Measurements from ENCODE around the gene IMP3. TPM values are rescaled to one million over a fixed set of nuclear protein-coding genes. Genes with fewer than 3 reads are reported as not detected.
A peak's percentile ranks its signal among the peaks of the same experiment; 100 is the strongest.

Gene IMP3
- total and polyA plus RNA-seq, 9 of the 15 experiments (the other 6 are each of a cell fraction or from before 2014, with no cell fraction given): 14.5 to 160 (median 74.4) TPM

DNA sequence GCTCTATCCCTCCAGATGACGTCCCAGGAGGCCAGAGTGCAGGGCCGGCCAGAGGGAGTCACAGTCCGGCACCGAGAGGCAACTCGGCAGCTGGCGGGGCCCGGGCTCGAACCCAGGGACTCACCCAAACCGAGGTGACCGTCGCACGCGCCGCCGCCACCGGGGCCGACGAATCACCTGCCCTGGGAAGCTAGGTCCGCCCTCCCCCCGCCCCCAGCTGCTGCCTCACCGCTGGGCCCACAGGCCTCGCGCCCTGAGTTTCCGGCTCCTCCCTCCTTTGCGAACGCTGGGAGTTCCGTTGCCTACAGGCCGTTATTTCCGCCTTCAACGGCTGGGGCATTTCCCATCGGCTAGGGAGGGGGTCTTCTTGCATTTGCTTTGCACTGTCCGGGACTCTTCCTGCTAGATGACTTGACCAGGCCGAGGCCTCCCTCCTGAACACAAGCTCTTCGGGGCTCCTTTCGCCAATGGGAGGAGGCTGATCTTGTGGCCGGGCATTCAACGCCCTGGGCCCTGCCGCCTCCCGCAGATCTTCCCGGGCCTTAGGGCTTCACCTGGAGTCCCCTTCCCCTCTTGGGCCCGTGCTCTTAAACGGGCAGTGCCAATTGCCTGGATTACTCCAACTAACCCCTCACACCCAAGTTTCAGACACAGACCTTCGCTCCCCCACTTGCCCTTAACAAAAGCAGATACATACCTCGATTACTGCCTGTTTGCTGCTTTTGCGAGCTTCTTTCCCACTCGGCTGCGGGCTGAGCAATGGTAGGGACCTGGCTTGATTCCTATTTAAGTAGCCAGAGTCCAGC lies 14.3 kb downstream of the IMP3 start, which contains the start of gene SNUPN (continued):
- peak; percentile 82; the same call in 1 of the 2 replicates for TF ChIP-seq GTF2E2 (tag; IDR thresholded peaks at IDR 0.05)
- no peak for TF ChIP-seq HIVEP1 (CRISPR knock-in tag; IDR thresholded peaks at IDR 0.05)
- TF ChIP-seq DNMT1 (IDR thresholded peaks at IDR 0.05): no peak
- peak; percentile 78 for TF ChIP-seq TBP (optimal IDR thresholded peaks at IDR 0.05; ENCODE audit: low read depth, low read length)
- no peak for TF ChIP-seq ZNF699 (CRISPR knock-in tag; IDR thresholded peaks at IDR 0.05; ENCODE audit: insufficient replicate concordance)
- no peak for TF ChIP-seq ZNF3 (CRISPR knock-in tag; IDR thresholded peaks at IDR 0.05)
- TF ChIP-seq CCAR2 (IDR thresholded peaks at IDR 0.05; ENCODE audit: low read depth, low read length): no peak
- no peak for TF ChIP-seq SMAD3 (CRISPR knock-in tag; conservative IDR thresholded peaks at IDR 0.05)
- 0 out of 2 replicates have a peak, but pooled peaks have one; percentile 74 for TF ChIP-seq ZBTB17 (CRISPR knock-in tag; IDR thresholded peaks at IDR 0.05)
- TF ChIP-seq ZNF384 (IDR thresholded peaks at IDR 0.05; ENCODE audit: low read depth, low read length): no peak
- TF ChIP-seq CBX5 (IDR thresholded peaks at IDR 0.05; ENCODE audit: borderline replicate concordance, low read depth): no peak
- TF ChIP-seq SNRNP70 (optimal IDR thresholded peaks at IDR 0.05; ENCODE audit: low read depth, low read length): no peak
- no peak for TF ChIP-seq BRF1 (IDR thresholded peaks at IDR 0.05; ENCODE audit: borderline replicate concordance, extremely low read depth, insufficient read length)
- TF ChIP-seq ZNF146 (CRISPR knock-in tag; IDR thresholded peaks at IDR 0.05; ENCODE audit: unreplicated experiment): no peak
- TF ChIP-seq MEIS2 (IDR thresholded peaks at IDR 0.05; ENCODE audit: partially characterized antibody): peak; percentile 9
- peak; percentile 52 to 74; a peak in 2 of 4 replicates for TF ChIP-seq FOXK2 (conservative IDR thresholded peaks at IDR 0.05 in 1 of 2, IDR thresholded peaks at IDR 0.05 in 1 of 2; ENCODE audit: low read depth in 2 of 2)
- TF ChIP-seq, protein P1, sequence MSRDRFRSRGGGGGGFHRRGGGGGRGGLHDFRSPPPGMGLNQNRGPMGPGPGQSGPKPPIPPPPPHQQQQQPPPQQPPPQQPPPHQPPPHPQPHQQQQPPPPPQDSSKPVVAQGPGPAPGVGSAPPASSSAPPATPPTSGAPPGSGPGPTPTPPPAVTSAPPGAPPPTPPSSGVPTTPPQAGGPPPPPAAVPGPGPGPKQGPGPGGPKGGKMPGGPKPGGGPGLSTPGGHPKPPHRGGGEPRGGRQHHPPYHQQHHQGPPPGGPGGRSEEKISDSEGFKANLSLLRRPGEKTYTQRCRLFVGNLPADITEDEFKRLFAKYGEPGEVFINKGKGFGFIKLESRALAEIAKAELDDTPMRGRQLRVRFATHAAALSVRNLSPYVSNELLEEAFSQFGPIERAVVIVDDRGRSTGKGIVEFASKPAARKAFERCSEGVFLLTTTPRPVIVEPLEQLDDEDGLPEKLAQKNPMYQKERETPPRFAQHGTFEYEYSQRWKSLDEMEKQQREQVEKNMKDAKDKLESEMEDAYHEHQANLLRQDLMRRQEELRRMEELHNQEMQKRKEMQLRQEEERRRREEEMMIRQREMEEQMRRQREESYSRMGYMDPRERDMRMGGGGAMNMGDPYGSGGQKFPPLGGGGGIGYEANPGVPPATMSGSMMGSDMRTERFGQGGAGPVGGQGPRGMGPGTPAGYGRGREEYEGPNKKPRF (IDR thresholded peaks at IDR 0.05; ENCODE audit: low read depth, low read length): no peak
- TF ChIP-seq, protein P2, sequence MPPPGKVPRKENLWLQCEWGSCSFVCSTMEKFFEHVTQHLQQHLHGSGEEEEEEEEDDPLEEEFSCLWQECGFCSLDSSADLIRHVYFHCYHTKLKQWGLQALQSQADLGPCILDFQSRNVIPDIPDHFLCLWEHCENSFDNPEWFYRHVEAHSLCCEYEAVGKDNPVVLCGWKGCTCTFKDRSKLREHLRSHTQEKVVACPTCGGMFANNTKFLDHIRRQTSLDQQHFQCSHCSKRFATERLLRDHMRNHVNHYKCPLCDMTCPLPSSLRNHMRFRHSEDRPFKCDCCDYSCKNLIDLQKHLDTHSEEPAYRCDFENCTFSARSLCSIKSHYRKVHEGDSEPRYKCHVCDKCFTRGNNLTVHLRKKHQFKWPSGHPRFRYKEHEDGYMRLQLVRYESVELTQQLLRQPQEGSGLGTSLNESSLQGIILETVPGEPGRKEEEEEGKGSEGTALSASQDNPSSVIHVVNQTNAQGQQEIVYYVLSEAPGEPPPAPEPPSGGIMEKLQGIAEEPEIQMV (tag; conservative IDR thresholded peaks at IDR 0.05; ENCODE audit: low read depth): no peak
- TF ChIP-seq, protein P3, sequence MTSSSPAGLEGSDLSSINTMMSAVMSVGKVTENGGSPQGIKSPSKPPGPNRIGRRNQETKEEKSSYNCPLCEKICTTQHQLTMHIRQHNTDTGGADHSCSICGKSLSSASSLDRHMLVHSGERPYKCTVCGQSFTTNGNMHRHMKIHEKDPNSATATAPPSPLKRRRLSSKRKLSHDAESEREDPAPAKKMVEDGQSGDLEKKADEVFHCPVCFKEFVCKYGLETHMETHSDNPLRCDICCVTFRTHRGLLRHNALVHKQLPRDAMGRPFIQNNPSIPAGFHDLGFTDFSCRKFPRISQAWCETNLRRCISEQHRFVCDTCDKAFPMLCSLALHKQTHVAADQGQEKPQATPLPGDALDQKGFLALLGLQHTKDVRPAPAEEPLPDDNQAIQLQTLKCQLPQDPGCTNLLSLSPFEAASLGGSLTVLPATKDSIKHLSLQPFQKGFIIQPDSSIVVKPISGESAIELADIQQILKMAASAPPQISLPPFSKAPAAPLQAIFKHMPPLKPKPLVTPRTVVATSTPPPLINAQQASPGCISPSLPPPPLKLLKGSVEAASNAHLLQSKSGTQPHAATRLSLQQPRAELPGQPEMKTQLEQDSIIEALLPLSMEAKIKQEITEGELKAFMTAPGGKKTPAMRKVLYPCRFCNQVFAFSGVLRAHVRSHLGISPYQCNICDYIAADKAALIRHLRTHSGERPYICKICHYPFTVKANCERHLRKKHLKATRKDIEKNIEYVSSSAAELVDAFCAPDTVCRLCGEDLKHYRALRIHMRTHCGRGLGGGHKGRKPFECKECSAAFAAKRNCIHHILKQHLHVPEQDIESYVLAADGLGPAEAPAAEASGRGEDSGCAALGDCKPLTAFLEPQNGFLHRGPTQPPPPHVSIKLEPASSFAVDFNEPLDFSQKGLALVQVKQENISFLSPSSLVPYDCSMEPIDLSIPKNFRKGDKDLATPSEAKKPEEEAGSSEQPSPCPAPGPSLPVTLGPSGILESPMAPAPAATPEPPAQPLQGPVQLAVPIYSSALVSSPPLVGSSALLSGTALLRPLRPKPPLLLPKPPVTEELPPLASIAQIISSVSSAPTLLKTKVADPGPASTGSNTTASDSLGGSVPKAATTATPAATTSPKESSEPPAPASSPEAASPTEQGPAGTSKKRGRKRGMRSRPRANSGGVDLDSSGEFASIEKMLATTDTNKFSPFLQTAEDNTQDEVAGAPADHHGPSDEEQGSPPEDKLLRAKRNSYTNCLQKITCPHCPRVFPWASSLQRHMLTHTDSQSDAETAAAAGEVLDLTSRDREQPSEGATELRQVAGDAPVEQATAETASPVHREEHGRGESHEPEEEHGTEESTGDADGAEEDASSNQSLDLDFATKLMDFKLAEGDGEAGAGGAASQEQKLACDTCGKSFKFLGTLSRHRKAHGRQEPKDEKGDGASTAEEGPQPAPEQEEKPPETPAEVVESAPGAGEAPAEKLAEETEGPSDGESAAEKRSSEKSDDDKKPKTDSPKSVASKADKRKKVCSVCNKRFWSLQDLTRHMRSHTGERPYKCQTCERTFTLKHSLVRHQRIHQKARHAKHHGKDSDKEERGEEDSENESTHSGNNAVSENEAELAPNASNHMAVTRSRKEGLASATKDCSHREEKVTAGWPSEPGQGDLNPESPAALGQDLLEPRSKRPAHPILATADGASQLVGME (CRISPR knock-in tag; IDR thresholded peaks at IDR 0.05): no peak
